Astrocyte of the cerebellum (primary cell): ENCODE measurements around the gene DMPK.

ENCODE experiments used
- DNase-seq: peaks from one replicate; pipeline ENCODE4 v3.0.0-alpha.2; 2011; ENCODE audit warnings: low read depth
- H3K4me3 ChIP-seq: 2 replicates; pipeline ENCODE4 v1.5.1; 2011; ENCODE audit warnings: mild to moderate bottlenecking, low read depth, low read length, moderate library complexity
- in situ Hi-C: cut with HindIII; loops from 2 replicates; pipeline ENCODE4 v1.10.0; 2017; ENCODE audit warnings: low sequenced_read_pairs
- TF ChIP-seq, protein P1 (sequence below): IDR thresholded peaks from 2 replicates; pipeline ENCODE4 v1.5.1; 2012; ENCODE audit warnings: low read length, low read depth, moderate library complexity, mild to moderate bottlenecking; ENCODE audit errors: missing control alignments

Gene DMPK

DNA sequence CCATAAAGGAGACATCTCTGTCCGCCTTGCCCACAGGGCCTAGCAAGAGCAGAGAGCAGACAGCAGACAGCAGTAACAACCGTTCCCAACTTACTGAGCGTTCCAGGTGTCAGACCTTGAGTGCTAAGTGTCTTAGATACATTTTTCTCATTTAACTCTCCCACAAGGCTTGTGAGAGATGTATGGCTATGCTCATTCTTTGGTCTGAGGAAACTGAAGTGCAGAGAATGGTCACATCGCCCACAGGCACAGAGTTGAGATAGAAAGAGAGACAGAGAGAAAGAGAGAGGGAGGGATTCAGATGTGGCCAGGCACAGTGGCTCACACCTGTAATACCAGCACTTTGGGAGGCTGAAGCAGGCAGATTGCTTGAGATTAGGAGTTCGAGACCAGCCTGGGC, 34.8 kb downstream of the DMPK start:
- H3K4me3 ChIP-seq = no peak overlapping the region
- in situ Hi-C loops = no loop called here
- TF ChIP-seq, protein P1, sequence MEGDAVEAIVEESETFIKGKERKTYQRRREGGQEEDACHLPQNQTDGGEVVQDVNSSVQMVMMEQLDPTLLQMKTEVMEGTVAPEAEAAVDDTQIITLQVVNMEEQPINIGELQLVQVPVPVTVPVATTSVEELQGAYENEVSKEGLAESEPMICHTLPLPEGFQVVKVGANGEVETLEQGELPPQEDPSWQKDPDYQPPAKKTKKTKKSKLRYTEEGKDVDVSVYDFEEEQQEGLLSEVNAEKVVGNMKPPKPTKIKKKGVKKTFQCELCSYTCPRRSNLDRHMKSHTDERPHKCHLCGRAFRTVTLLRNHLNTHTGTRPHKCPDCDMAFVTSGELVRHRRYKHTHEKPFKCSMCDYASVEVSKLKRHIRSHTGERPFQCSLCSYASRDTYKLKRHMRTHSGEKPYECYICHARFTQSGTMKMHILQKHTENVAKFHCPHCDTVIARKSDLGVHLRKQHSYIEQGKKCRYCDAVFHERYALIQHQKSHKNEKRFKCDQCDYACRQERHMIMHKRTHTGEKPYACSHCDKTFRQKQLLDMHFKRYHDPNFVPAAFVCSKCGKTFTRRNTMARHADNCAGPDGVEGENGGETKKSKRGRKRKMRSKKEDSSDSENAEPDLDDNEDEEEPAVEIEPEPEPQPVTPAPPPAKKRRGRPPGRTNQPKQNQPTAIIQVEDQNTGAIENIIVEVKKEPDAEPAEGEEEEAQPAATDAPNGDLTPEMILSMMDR = no peak
- DNase-seq = no peak

DNA sequence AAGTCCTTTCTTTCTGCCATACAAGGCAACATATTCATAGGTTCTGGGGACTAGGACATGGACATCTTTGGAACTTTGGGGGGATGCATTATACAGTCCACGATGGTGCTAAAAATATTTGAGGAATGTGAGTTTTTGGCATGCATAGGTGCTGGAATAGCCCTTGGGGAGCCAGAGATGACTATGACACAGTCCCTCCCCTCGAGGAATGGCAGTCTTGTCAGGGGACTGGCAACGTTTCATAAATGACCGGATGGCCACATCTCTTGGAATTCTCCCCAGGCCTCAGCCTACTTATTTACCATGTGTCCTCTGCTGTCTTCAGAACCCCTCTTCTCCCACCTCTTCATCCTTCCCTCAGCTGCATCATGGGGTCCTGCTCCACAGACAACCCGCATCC, 35.4 kb downstream of the DMPK start:
- in situ Hi-C loops = no loop called here
- TF ChIP-seq, protein P1 = no peak
- H3K4me3 ChIP-seq = no peak overlapping the region
- no peak for DNase-seq

DNA sequence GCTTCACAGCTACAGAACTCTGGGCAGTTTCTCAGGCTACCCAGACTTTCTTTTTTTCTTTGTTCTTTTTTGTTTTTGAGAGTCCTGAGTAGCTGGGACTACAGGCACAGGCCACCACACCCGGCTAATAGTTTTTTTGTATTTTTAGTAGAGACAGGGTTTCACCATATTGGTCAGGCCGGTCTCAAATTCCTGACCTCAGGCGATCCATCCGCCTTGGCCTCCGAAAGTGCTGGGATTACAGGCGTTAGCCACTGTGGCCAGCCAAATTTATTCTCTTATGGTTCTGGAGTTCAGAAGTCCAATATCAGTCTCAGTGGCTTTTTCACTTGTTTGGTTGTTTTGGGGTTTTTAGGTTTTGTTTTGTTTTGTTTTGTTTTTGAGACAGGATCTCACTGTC, 36.7 kb downstream of the DMPK start:
- in situ Hi-C loops = no loop called here
- DNase-seq = no peak
- TF ChIP-seq, protein P1 = no peak
- no peak overlapping the region for H3K4me3 ChIP-seq

DNA sequence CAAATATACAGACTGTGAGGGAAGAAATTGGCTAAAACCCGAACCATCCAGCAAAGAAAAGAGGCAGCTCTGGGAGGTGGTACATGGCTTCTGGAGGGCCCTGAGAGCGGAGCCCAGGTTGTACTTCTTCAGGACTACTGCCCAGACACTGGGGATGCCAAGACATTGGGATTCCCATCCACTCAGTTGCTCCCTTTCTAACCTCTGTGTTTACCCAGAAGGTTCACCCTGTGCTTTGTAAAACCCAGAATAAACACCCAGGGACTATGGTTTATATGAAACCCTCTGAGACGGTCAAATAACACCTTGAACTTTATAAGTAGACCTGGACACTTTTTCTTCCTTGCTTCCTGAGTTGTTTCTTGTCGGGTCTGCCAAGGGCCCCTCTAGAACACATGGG, 39.3 kb downstream of the DMPK start:
- TF ChIP-seq, protein P1 = no peak
- in situ Hi-C loops = no loop called here
- DNase-seq = no peak
- H3K4me3 ChIP-seq = no peak overlapping the region

DNA sequence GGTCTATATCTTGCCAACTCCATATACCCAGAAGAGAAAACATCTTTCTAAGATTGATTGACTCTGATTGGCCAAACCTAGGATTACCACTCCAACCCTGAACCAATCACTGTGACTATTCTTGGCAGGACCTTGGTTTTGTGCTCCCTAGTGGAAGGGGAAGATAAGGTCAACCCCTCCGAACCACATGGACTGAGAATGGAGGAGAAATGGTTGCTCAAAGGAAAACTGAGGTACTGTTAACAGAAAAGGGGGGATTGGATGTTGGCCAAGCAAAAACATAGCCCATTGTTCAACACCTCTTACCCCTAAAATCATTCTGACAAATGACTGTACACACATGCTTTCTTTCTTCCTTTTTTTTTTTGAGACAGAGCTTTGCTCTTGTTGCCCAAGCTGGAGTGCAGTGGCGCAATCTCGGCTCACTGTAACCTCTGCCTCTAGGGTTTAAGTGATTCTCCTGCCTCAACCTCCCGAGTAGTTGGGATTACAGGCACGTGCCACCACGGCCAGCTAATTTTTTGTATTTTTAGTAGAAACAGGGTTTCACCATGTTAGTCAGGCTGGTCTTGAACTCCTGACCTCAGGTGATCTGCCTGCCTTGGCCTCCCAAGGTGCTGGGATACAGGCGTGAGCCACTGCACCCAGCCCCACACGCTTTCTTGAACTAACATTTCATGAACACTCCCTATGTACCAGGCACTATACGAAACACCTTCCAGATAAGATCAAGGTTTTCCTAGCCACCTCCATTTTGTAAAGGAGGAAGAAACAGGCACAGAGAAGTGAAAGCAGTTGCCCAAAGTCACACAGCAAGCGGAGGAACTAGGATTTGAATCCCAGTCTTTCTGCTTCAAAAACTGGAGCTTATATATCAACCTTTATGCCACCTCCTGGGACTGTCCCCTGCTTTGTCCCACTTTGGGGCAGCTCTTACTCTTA, 42.5 kb downstream of the DMPK start:
- no peak overlapping the region for H3K4me3 ChIP-seq
- in situ Hi-C loops = no loop called here
- TF ChIP-seq, protein P1 = no peak
- no peak for DNase-seq

DNA sequence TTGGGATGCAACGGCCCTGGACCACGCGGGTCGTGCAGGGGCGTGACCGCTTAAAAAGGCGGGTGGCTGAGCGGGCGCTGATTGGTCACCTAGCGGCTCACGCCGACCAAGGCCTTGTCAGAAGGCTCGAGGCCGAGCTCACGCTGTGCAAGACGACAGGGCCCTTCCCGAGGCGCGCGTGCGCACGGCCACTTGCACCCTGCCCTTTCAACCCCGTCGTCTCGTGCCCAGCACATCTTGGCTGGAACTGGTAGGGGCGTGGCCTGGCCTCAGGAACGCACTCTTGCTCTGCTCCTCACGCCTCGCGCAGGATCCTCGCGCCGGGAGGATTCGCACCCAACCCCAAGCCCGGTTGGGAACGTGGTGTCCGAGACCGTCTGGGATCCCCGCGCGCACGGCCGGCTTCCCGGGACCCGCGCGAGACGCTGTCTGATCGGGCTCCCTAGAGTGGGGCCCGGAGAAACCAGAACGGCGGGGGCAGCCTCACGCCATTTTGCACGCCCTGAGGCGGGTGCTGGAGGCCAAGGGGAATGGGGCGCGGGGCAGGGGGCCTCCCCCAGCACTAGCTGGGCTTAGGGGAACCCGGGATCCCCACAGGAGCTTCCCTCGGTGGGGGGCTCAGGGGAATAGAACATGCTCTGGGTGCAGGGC, 49.0 kb downstream of the DMPK start, which contains the start of gene MEIOSIN:
TSS of gene MEIOSIN (plus strand) at position 280 of the 651 bp plus-strand sequence. CDS start 1,938 bp downstream, outside the sequence.
- TF ChIP-seq, protein P1 = no peak

More for the DNA sequence above, 49.0 kb downstream of the DMPK start, which contains the start of gene MEIOSIN:
- DNase-seq = no peak
- in situ Hi-C loops = no loop called here
- no peak within 1 kb of the TSS for H3K4me3 ChIP-seq
